ENCODE data around the gene NRL. TPM values are rescaled to one million over a fixed set of nuclear protein-coding genes. Genes with fewer than 3 reads are reported as not detected.
A peak's percentile ranks its signal among the peaks of the same experiment; 100 is the strongest.

Gene NRL
- total RNA-seq, 1 experiment from 2014 or later: 1.3 TPM

GRCh38 chr14:24080888-24081738 is 33.6 kb downstream of the NRL start:
- peaks cover 26% of the 10 kb centered on the region for H3K27me3 Mint-ChIP-seq (ENCODE audit: low read depth)
- H3K36me3 Mint-ChIP-seq: no peaks in the 10 kb centered on the region
- ChIA-PET CTCF (interaction anchor here (0.6 to 5.2 kb wide), 17 partner anchors 7 to 1350 kb away, joined by 3 to 101 read pairs (median 5); partner anchors contain the start of genes CARMIL3, DCAF11, IRF9 and NRL), POLR2A (interaction anchor here (0.7 to 4.4 kb wide), 10 partner anchors 8 to 65 kb away, joined by 3 to 67 read pairs (median 6); partner anchors contain the start of genes CARMIL3, DCAF11, NRL and PCK2)
- TF ChIP-seq KAT7 (CRISPR knock-in tag; IDR thresholded peaks at IDR 0.05; ENCODE audit: borderline replicate concordance) (peak; percentile 69; the same call in 1 of the 2 replicates), NR1H2 (CRISPR knock-in tag; IDR thresholded peaks at IDR 0.05) (no peak), TP53 (CRISPR knock-in tag; IDR thresholded peaks at IDR 0.05) (no peak), SP1 (CRISPR knock-in tag; conservative IDR thresholded peaks at IDR 0.05) (peak; percentile 73; the same call in 1 of the 2 replicates), TEAD1 (CRISPR knock-in tag; IDR thresholded peaks at IDR 0.05) (peak; percentile 33; the same call in 1 of the 2 replicates), MYBL2 (CRISPR knock-in tag; IDR thresholded peaks at IDR 0.05) (peak; percentile 66; the same call in 1 of the 2 replicates), TCF7 (CRISPR knock-in tag; IDR thresholded peaks at IDR 0.05; ENCODE audit: low read depth) (0 out of 2 replicates have a peak, but pooled peaks have one; percentile 37), ESRRA (CRISPR knock-in tag; IDR thresholded peaks at IDR 0.05; ENCODE audit: borderline replicate concordance) (no peak)
- TF ChIP-seq, protein P1, sequence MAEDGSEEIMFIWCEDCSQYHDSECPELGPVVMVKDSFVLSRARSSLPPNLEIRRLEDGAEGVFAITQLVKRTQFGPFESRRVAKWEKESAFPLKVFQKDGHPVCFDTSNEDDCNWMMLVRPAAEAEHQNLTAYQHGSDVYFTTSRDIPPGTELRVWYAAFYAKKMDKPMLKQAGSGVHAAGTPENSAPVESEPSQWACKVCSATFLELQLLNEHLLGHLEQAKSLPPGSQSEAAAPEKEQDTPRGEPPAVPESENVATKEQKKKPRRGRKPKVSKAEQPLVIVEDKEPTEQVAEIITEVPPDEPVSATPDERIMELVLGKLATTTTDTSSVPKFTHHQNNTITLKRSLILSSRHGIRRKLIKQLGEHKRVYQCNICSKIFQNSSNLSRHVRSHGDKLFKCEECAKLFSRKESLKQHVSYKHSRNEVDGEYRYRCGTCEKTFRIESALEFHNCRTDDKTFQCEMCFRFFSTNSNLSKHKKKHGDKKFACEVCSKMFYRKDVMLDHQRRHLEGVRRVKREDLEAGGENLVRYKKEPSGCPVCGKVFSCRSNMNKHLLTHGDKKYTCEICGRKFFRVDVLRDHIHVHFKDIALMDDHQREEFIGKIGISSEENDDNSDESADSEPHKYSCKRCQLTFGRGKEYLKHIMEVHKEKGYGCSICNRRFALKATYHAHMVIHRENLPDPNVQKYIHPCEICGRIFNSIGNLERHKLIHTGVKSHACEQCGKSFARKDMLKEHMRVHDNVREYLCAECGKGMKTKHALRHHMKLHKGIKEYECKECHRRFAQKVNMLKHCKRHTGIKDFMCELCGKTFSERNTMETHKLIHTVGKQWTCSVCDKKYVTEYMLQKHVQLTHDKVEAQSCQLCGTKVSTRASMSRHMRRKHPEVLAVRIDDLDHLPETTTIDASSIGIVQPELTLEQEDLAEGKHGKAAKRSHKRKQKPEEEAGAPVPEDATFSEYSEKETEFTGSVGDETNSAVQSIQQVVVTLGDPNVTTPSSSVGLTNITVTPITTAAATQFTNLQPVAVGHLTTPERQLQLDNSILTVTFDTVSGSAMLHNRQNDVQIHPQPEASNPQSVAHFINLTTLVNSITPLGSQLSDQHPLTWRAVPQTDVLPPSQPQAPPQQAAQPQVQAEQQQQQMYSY (CRISPR knock-in tag; IDR thresholded peaks at IDR 0.05): peak; percentile 75
- TF ChIP-seq, protein P2, sequence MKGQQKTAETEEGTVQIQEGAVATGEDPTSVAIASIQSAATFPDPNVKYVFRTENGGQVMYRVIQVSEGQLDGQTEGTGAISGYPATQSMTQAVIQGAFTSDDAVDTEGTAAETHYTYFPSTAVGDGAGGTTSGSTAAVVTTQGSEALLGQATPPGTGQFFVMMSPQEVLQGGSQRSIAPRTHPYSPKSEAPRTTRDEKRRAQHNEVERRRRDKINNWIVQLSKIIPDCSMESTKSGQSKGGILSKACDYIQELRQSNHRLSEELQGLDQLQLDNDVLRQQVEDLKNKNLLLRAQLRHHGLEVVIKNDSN (CRISPR knock-in tag; IDR thresholded peaks at IDR 0.05): peak; percentile 45; the same call in 1 of the 2 replicates
- TF ChIP-seq, protein P3, sequence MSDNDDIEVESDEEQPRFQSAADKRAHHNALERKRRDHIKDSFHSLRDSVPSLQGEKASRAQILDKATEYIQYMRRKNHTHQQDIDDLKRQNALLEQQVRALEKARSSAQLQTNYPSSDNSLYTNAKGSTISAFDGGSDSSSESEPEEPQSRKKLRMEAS (CRISPR knock-in tag; IDR thresholded peaks at IDR 0.05): peak; percentile 35; the same call in 1 of the 2 replicates
- TF ChIP-seq, protein P4, sequence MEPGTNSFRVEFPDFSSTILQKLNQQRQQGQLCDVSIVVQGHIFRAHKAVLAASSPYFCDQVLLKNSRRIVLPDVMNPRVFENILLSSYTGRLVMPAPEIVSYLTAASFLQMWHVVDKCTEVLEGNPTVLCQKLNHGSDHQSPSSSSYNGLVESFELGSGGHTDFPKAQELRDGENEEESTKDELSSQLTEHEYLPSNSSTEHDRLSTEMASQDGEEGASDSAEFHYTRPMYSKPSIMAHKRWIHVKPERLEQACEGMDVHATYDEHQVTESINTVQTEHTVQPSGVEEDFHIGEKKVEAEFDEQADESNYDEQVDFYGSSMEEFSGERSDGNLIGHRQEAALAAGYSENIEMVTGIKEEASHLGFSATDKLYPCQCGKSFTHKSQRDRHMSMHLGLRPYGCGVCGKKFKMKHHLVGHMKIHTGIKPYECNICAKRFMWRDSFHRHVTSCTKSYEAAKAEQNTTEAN (CRISPR knock-in tag; IDR thresholded peaks at IDR 0.05): 0 out of 2 replicates have a peak, but pooled peaks have one; percentile 40
- DNase-seq (ENCODE audit: low spot score): peak; percentile 69
- peak overlapping the region; percentile 21 for H3K27ac Mint-ChIP-seq
- ATAC-seq: peak; percentile 76
- no peaks in the 10 kb centered on the region for H3K9me3 Mint-ChIP-seq
- H3K4me3 Mint-ChIP-seq: peak overlapping the region; percentile 79
- H3K4me1 Mint-ChIP-seq: peaks cover 32% of the 10 kb centered on the region

- no peak for TF ChIP-seq FOXP4 (CRISPR knock-in tag; IDR thresholded peaks at IDR 0.05)
- TF ChIP-seq FOXJ3 (CRISPR knock-in tag; IDR thresholded peaks at IDR 0.05; ENCODE audit: borderline replicate concordance): no peak
- TF ChIP-seq, protein P2 (CRISPR knock-in tag; IDR thresholded peaks at IDR 0.05): no peak
- no peak for TF ChIP-seq ZNF423 (CRISPR knock-in tag; IDR thresholded peaks at IDR 0.05)
- TF ChIP-seq, protein P5, sequence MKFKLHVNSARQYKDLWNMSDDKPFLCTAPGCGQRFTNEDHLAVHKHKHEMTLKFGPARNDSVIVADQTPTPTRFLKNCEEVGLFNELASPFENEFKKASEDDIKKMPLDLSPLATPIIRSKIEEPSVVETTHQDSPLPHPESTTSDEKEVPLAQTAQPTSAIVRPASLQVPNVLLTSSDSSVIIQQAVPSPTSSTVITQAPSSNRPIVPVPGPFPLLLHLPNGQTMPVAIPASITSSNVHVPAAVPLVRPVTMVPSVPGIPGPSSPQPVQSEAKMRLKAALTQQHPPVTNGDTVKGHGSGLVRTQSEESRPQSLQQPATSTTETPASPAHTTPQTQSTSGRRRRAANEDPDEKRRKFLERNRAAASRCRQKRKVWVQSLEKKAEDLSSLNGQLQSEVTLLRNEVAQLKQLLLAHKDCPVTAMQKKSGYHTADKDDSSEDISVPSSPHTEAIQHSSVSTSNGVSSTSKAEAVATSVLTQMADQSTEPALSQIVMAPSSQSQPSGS (CRISPR knock-in tag; IDR thresholded peaks at IDR 0.05; ENCODE audit: borderline replicate concordance, low read depth): no peak
- no peak for TF ChIP-seq ZNF121 (CRISPR knock-in tag; IDR thresholded peaks at IDR 0.05)
- no peak for TF ChIP-seq TCF7 (CRISPR knock-in tag; IDR thresholded peaks at IDR 0.05; ENCODE audit: low read depth)
- TF ChIP-seq SMAD4 (CRISPR knock-in tag; IDR thresholded peaks at IDR 0.05): no peak
- TF ChIP-seq, protein P6, sequence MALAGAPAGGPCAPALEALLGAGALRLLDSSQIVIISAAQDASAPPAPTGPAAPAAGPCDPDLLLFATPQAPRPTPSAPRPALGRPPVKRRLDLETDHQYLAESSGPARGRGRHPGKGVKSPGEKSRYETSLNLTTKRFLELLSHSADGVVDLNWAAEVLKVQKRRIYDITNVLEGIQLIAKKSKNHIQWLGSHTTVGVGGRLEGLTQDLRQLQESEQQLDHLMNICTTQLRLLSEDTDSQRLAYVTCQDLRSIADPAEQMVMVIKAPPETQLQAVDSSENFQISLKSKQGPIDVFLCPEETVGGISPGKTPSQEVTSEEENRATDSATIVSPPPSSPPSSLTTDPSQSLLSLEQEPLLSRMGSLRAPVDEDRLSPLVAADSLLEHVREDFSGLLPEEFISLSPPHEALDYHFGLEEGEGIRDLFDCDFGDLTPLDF (CRISPR knock-in tag; IDR thresholded peaks at IDR 0.05): no peak
- TF ChIP-seq HMGA2 (CRISPR knock-in tag; IDR thresholded peaks at IDR 0.05): no peak
- TF ChIP-seq TEAD4 (CRISPR knock-in tag; IDR thresholded peaks at IDR 0.05): no peak
- H3K27ac Mint-ChIP-seq: peak overlapping the region; percentile 21
- CTCF ChIA-PET: interaction anchor here (0.9 to 5.2 kb wide), 15 partner anchors 8 to 162 kb away, joined by 3 to 101 read pairs (median 7); partner anchors contain the start of genes CARMIL3, DCAF11, IRF9 and NRL
- ATAC-seq (no peak), DNase-seq (ENCODE audit: low spot score) (no peak)
- H3K4me1 Mint-ChIP-seq: peaks cover 35% of the 10 kb centered on the region
- H3K36me3 Mint-ChIP-seq: no peaks in the 10 kb centered on the region
- H3K9me3 Mint-ChIP-seq: no peaks in the 10 kb centered on the region
- peak overlapping the region; percentile 74 for H3K4me3 Mint-ChIP-seq
- H3K27me3 Mint-ChIP-seq (ENCODE audit: low read depth): peaks cover 26% of the 10 kb centered on the region
- POLR2A ChIA-PET: interaction anchor here (0.7 to 4.4 kb wide), 6 partner anchors 10 to 34 kb away, joined by 3 to 67 read pairs (median 6); partner anchors contain the start of genes CARMIL3, DCAF11, NRL and PCK2
These were observed 34.6 kb downstream of the NRL start for GRCh38 chr14:24080142-24080530.
